Stimulated activated CD4-positive, alpha-beta T cell treated with anti-CD3 and anti-CD28 coated beads, TNF-alpha, amount 100 ng/mL, for 1 hour (primary cell): ENCODE measurements around the gene SAFB.

Experiments
- DNase-seq, 3 donors: peaks; one replicate each; pipeline ENCODE4 v3.0.0-alpha.2; 2020; ENCODE audit warnings: low read depth in 3 of 3, low spot score in 1 of 3

Gene SAFB

GRCh38 chr19:5664515-5664914 lies 41.6 kb downstream of the SAFB start:
- no peak for DNase-seq

GRCh38 chr19:5665781-5666513 lies 43.1 kb downstream of the SAFB start:
- DNase-seq: no peak

GRCh38 chr19:5666921-5667610 lies 44.2 kb downstream of the SAFB start:
- no peak for DNase-seq

- no peak for DNase-seq
These were observed 44.9 kb downstream of the SAFB start for GRCh38 chr19:5667751-5668271.

GRCh38 chr19:5669212-5669611 lies 46.3 kb downstream of the SAFB start:
- no peak for DNase-seq

- no peak for DNase-seq
These were observed 48.7 kb downstream of the SAFB start for GRCh38 chr19:5671600-5671999.

GRCh38 chr19:5672708-5673459 lies 50.0 kb downstream of the SAFB start:
- no peak for DNase-seq

- no peak for DNase-seq
These were observed 50.9 kb downstream of the SAFB start for GRCh38 chr19:5673752-5674151.

GRCh38 chr19:5674714-5675113 lies 51.8 kb downstream of the SAFB start:
- DNase-seq: no peak

GRCh38 chr19:5676105-5676771 lies 53.4 kb downstream of the SAFB start:
- no peak for DNase-seq

GRCh38 chr19:5676772-5677105 lies 53.9 kb downstream of the SAFB start:
- no peak for DNase-seq

GRCh38 chr19:5677136-5677535 lies 54.3 kb downstream of the SAFB start:
- no peak for DNase-seq

- DNase-seq: no peak
These were observed 54.7 kb downstream of the SAFB start for GRCh38 chr19:5677580-5677979.

- no peak for DNase-seq
These were observed 55.3 kb downstream of the SAFB start for GRCh38 chr19:5678071-5678718.

- DNase-seq: no peak
These were observed 56.6 kb downstream of the SAFB start for GRCh38 chr19:5679289-5680083.

GRCh38 chr19:5680084-5680436 lies 57.2 kb downstream of the SAFB start:
- no peak for DNase-seq

- peak; percentile 93 to 99 (median 94) for DNase-seq
These were observed 57.8 kb downstream of the SAFB start, which contains the start of the genes HSD11B1L and MICOS13 for GRCh38 chr19:5680437-5681368. Gene HSD11B1L (plus strand): TSS chr19:5681027. CDS start chr19:5684833, 3,806 bp downstream. Gene MICOS13 (minus strand): TSS chr19:5680516. CDS start chr19:5680486, 30 bp downstream.

- no peak for DNase-seq
These were observed 58.7 kb downstream of the SAFB start for GRCh38 chr19:5681391-5682106.
